ENCODE results near the gene GPR142. TPM values are rescaled to one million over a fixed set of nuclear protein-coding genes. Genes with fewer than 3 reads are reported as not detected.

The GPR142 gene
- total and polyA plus RNA-seq, 3 donors from 2014 or later = 0.51 to 0.87 (median 0.55) TPM

DNA sequence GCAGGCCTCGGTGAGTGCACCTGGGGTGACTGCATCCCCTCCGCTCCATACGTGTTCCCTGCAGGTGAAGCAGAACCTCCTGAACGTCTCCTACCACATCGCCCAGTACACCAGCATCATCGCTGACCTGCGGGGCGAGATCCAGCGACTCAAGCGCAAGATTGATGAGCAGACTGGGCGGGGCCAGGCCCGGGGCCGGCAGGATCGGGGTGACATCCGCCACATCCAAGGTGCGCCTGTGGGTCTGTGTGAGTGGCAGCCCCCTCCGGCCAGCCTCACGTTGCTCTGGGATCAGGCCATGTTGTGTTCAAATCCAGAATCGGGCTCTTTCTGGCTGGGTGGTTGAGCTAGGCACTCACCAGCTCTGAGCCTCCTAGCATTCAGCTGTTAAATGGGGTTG is 18.2 kb upstream of the GPR142 start:
- H3K4me3 ChIP-seq = no peak overlapping the region
- H3K27me3 ChIP-seq = no peaks in the 10 kb centered on the region
- intact Hi-C loops (cut with DNase I; ENCODE audit: low total_unique reads) = no loop called here
- H3K27ac ChIP-seq = no peak overlapping the region
- WGBS, 2 donors = 80% methylated on average over 16 to 19 of the region's 19 CpGs
- no peaks in the 10 kb centered on the region for H3K9me3 ChIP-seq
- TF ChIP-seq, protein P1, sequence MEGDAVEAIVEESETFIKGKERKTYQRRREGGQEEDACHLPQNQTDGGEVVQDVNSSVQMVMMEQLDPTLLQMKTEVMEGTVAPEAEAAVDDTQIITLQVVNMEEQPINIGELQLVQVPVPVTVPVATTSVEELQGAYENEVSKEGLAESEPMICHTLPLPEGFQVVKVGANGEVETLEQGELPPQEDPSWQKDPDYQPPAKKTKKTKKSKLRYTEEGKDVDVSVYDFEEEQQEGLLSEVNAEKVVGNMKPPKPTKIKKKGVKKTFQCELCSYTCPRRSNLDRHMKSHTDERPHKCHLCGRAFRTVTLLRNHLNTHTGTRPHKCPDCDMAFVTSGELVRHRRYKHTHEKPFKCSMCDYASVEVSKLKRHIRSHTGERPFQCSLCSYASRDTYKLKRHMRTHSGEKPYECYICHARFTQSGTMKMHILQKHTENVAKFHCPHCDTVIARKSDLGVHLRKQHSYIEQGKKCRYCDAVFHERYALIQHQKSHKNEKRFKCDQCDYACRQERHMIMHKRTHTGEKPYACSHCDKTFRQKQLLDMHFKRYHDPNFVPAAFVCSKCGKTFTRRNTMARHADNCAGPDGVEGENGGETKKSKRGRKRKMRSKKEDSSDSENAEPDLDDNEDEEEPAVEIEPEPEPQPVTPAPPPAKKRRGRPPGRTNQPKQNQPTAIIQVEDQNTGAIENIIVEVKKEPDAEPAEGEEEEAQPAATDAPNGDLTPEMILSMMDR (IDR thresholded peaks at IDR 0.05) = no peak
- TF ChIP-seq POLR2A (IDR thresholded peaks at IDR 0.05) = no peak
- no peaks in the 10 kb centered on the region for H3K36me3 ChIP-seq (ENCODE audit: low read depth, missing control alignments)
- no peak for DNase-seq
- H3K4me1 ChIP-seq = no peaks in the 10 kb centered on the region

DNA sequence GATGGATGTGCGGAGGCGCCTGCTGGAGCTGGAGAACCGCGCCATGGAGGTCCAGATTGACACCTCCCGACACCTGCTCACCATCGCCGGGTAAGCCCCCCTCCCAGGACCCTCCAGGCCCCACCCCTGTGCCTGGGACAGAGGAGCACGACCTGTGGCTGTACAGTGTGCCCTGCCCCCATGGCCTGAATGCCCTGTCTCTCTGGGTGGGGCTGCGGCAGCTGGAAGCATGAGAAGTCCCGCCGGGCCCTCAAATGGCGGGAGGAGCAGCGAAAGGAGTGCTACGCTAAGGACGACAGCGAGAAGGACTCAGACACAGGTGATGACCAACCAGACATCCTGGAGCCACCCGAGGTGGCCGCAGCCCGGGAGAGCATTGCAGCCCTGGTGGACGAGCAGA is 16.8 kb upstream of the GPR142 start:
- WGBS, 2 donors = 82 to 90% methylated on average over 10 to 20 of the region's 20 CpGs
- no peak overlapping the region for H3K4me3 ChIP-seq
- H3K36me3 ChIP-seq (ENCODE audit: low read depth, missing control alignments) = no peaks in the 10 kb centered on the region
- no peaks in the 10 kb centered on the region for H3K4me1 ChIP-seq
- H3K27me3 ChIP-seq = no peaks in the 10 kb centered on the region
- no peak overlapping the region for H3K27ac ChIP-seq
- TF ChIP-seq POLR2A (IDR thresholded peaks at IDR 0.05) = no peak
- TF ChIP-seq, protein P1 (IDR thresholded peaks at IDR 0.05) = no peak
- H3K9me3 ChIP-seq = no peaks in the 10 kb centered on the region
- no peak for DNase-seq
- intact Hi-C loops (cut with DNase I; ENCODE audit: low total_unique reads) = no loop called here

- H3K4me3 ChIP-seq = peak overlapping the region in 1 of 2 donors; percentile 3
- H3K9me3 ChIP-seq = no peaks in the 10 kb centered on the region
- 3 to 52% methylated on average over 2 to 55 of the region's 55 CpGs for WGBS, 2 donors
- DNase-seq = peak; percentile 20
- H3K4me1 ChIP-seq = no peaks in the 10 kb centered on the region
- intact Hi-C loops (cut with DNase I; ENCODE audit: low total_unique reads) = no loop called here
- H3K27me3 ChIP-seq = no peaks in the 10 kb centered on the region
- no peak overlapping the region for H3K27ac ChIP-seq
- no peaks in the 10 kb centered on the region for H3K36me3 ChIP-seq (ENCODE audit: low read depth, missing control alignments)
- TF ChIP-seq, protein P1 (IDR thresholded peaks at IDR 0.05) = no peak
- no peak for TF ChIP-seq POLR2A (IDR thresholded peaks at IDR 0.05)
Observed at GRCh38 chr17:74351552-74352210, 15.6 kb upstream of the GPR142 start.

GRCh38 chr17:74353446-74354060 is 13.8 kb upstream of the GPR142 start:
- Histone ChIP-seq H3K27ac (no peak overlapping the region), H3K36me3 (ENCODE audit: low read depth, missing control alignments) (no peaks in the 10 kb centered on the region), H3K4me1 (no peaks in the 10 kb centered on the region), H3K9me3 (no peaks in the 10 kb centered on the region), H3K4me3 (no peak overlapping the region), H3K27me3 (no peaks in the 10 kb centered on the region)
- no peak for DNase-seq
- WGBS, 2 donors = 81 to 86% methylated on average over 10 of the region's 10 CpGs
- intact Hi-C loops (cut with DNase I; ENCODE audit: low total_unique reads) = no loop called here
- TF ChIP-seq, protein P1 (IDR thresholded peaks at IDR 0.05) = no peak
- no peak for TF ChIP-seq POLR2A (IDR thresholded peaks at IDR 0.05)

- no peaks in the 10 kb centered on the region for H3K27me3 ChIP-seq
- DNase-seq = peak; percentile 74
- TF ChIP-seq POLR2A (IDR thresholded peaks at IDR 0.05) = no peak
- TF ChIP-seq, protein P1 (IDR thresholded peaks at IDR 0.05) = peak; percentile 32 to 59 (median 41)
Observed at GRCh38 chr17:74354123-74354522, 13.2 kb upstream of the GPR142 start.

More at GRCh38 chr17:74354123-74354522, 13.2 kb upstream of the GPR142 start:
- H3K9me3 ChIP-seq = no peaks in the 10 kb centered on the region
- 41 to 49% methylated on average over 10 to 29 of the region's 29 CpGs for WGBS, 2 donors
- H3K36me3 ChIP-seq (ENCODE audit: low read depth, missing control alignments) = no peaks in the 10 kb centered on the region
- no peak overlapping the region for H3K4me3 ChIP-seq
- no peak overlapping the region for H3K27ac ChIP-seq
- intact Hi-C loops (cut with DNase I; ENCODE audit: low total_unique reads) = no loop called here
- no peaks in the 10 kb centered on the region for H3K4me1 ChIP-seq
